GM21447 (cell line): ENCODE data around the gene SLC25A13.
A peak's percentile ranks its signal among the peaks of the same experiment; 100 is the strongest.
"Not testable (repeated sequence)": the region's sequence is repeated elsewhere in the genome, so short reads cannot be mapped to it uniquely, and the experiment has no call there.

Source experiments
- ATAC-seq: cut with Tn5 transposase; IDR thresholded peaks from one replicate; pipeline ENCODE4 v1.9.1; 2021; ENCODE audit not compliant: unreplicated experiment

Gene SLC25A13

DNA sequence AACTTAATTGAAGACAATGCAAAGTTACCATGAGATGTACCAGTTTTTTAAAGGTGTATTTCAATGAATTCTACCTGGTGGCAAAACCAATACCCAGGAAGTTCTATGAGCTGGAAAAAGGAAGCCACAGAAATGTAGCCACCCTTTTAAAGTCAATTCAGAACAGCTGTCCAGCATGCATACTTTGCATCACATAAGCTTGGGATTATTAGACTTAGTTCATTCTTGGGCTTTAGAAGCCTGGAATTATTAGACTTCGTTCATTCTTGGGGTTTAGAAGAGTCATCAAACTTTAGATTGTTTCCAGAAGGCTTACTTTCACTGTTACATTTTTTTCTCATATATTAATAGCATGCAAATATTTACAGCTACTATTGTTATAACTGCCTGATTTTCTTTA, 20.9 kb downstream of the SLC25A13 start:
- ATAC-seq: no peak

DNA sequence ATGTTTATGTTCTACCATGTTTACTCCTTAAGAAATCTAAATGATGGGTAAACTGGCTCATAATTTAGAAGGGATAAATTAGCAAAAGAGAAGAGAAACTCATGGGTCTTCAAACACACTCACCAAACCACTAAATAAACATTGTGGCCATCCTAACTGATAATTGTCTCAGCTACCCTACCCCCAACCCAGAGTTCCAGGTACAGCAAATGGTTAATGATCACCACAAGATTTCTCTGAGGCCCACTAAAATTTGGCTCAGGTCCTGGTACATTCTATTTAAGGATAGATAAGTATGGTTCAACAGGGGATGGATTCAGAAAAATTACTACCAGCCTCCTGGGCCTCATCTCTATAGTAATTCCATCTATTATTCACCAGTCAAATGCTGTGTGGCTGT, 21.4 kb downstream of the SLC25A13 start:
- no peak for ATAC-seq

DNA sequence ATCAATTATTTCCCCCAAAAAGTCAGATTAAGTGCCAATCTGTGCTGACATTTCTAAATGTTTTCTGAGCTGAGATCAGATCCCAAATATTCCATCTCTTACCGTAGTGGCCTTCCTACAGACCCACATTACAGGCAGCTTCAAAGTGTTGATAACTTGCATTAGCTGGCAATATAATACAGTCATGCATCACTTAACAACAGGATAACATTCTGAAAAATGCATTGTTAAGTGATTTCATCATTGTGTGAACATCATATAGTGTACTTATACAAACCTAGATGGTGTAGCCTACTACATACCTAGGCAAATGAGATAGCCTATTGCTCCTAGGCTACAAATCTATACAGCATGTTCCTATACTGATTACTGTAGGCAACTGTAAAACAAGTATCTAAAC, 22.4 kb downstream of the SLC25A13 start:
- no peak for ATAC-seq

DNA sequence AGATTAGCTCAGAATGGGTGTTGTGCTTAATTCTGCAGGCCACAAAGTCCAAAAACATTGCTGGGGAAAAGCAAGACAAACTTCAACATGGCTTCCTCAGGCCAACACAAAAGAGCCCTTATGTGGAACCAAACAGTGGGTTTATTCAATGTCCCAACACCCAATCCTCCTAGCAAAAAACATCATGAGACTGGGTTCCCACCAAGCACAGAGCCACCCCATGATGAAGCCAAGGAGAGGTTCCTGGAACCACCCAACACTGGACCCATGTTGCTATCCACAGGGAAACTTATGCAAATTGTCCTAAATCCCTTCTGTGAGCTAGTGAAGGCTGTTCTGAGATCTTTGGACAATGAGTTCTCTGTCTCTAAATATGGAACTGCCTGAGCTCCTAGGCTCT, 24.0 kb downstream of the SLC25A13 start:
- ATAC-seq: no peak

DNA sequence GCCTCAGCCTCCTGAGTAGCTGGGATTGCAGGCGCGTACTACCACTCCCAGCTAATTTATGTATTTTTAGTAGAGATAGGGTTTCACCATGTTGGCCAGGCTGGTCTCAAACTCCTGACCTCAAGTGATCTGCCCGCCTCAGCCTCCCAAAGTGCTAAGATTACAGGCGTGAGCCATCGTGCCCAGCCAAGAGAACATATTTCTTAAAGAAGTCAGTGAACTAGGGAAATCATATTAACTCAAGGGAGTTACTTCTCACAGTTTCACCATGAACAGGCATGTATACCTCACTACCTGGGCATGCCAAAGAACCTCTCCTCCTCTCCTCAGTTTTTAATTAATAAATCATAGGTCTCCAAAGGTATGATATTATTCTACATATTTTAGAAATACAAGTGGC, 24.5 kb downstream of the SLC25A13 start:
- not testable (repeated sequence) for ATAC-seq

DNA sequence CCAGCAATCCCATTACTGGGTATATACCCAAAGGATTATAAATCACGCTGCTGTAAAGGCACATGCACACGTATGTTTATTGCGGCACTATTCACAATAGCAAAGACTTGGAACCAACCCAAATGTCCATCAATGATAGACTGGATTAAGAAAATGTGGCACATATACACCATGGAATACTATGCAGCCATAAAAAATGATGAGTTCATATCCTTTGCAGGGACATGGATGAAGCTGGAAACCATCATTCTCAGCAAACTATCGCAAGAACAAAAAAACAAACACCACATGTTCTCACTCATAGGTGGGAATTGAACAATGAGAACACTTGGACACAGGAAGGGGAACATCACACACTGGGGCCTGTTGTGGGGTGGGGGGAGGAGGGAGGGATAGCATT, 28.0 kb downstream of the SLC25A13 start:
- not testable (repeated sequence) for ATAC-seq

DNA sequence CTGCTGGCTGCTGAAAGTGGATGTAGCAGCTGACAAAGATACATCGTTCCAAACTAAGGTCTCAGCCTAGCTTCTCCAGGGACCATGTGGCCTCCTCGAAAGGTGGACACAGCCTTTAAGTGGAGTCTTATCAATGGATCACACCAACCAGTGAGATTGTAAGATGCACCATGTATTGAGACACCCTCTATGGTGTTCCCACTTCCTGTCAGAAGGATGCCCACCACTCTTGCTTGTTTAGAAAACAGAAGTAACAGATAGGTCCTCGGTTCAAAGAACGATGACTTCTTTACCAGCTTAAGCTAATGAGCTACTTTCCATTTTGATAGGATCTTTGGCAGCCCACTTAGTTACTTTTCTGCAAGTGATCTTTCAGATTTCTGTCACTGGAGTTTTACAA, 34.3 kb downstream of the SLC25A13 start:
- ATAC-seq: no peak

DNA sequence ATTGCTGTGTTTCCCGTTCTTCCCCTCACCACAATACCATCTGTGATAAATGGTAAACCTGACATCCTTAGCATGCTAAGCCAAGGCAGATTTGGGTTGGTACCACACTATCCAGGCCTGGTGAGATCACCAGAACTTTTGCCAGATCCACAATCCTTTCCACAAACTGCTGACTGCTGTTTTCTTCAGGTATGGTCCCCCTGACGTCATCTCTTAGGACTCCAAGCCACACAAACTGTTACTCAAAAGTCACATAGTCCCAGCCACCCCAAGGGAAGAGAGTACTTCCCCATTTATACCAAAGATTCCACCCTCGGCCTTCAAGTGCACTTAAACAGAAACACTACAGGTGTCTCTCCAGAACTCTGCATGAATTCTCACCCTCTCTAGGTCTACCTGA, 34.8 kb downstream of the SLC25A13 start:
- peak; percentile 44 for ATAC-seq

DNA sequence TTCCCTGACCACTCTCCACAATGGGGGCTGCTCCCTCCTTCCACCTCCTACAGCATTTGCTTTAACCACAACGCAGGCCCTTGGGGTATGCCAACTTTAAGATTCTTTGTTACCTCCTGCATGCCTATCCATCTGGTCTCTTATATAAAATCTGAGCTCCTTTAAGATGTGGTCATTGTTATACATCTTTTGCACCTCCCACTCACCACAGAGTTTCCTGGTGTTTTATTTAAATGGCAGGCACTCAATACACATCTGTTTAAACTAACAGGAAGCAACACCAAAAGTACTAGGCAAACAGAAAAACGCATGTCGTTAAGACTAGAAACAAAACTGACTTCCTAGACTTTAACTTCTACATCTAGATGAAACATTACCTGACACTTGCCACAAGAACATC, 36.3 kb downstream of the SLC25A13 start:
- peak; percentile 75 for ATAC-seq

DNA sequence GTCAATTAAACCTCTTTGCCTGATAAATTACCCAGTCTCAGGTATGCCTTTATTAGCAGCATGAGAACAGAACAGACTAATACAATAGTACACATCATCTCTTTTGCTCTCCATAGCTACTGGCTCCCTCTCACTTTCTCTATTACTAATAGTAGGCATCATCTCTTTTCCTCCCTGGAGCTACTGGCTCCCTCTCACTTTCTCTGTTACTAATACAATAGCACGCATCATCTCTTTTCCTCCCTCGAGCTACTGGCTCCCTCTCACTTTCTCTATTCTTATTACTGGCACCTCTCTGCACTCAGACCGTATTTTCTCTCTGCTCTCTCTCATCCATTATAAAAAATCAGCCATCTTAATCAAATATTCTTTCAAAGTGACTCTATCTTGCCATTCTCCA, 37.1 kb downstream of the SLC25A13 start:
- ATAC-seq: peak; percentile 41

DNA sequence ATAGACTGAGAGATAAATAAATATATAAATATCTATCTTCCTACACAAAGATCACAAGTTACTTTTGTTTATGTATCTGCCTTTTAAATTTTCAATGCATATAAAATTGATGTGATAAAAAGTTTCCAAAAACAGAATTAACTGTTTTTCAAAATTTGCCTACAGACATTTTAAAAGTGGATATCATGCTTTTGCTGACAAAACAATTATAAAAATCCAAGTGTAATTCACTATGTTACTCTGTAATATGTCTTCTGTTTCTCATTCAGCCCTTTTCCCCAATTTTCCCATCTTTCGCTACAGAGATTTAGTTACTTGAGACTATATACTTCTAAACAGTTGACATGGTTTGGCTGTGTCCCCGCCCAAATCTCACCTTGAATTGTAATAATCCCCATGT, 37.7 kb downstream of the SLC25A13 start:
- no peak for ATAC-seq

DNA sequence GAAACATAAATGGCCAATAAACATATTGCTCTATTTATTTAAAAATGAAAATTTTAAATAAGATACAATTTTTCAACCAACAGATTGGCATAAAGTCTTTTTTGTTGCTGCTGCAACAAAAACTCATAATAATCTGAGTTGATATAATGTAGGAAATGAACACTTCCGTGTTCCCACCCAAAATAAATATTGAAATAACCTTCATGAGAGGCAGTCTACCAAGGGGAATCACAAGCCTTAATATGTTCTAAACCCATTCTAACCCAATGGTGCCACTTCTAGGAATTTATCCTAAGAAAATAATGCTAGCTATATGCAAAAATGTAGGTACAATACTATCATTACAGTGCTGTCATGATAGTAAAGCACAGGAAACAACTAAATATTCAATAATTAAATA, 39.1 kb downstream of the SLC25A13 start:
- no peak for ATAC-seq

DNA sequence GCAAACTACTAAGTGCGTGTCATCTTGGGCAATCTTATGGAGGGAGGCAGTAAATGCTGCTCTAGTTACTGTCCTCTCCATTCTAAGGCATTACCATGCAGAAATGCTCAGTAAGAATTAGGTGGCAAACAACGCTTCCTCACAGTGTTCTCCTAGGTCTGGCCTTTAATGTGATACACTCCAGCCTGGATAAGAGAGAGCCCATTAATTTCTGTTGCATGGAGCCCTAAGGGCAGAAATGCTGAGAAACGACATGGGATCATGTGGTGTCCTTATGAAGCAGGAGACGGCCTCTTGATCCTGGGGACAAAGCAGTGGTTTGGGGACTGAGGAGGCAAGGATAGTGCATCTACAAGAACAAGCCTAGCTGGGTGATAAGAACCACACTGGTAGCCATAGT, 44.0 kb downstream of the SLC25A13 start:
- no peak for ATAC-seq

DNA sequence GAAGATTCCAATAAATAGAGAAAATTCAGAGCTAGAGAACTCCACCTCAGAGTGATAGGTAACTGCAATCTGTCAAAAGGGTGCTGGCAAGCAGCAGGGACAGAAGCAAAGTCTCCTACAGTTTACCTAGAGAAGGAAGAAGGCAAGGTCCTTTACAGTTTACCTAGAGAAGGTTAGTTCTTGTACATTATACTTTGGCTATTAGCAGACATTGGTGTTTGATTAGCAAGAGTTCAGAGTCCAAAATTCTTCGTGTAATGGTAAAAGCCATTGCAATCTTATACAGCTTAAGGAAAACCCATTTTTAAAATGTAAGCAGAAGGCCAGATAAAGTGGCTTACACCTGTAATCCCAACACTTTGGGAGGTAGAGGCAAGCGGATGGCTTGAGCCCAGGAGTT, 45.9 kb downstream of the SLC25A13 start:
- no peak for ATAC-seq

DNA sequence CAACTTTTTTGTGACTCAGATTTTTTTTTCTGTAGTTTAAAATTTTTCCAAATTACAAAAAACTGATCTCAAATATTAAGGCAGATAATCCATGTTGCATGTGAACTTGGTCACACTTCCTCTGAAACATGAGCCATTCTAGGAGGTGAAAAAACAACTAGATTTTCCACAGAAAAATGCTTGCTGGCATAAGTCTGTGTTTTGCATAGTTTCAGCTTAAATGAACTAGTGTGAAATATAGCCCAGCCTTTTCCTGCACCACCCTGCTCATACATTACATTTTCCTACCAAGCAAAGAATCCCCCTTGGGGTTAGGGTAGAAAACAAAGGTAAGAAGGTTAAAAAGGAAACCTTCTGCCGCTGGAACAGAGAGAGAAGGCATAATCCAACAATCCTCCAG, 48.2 kb downstream of the SLC25A13 start:
- ATAC-seq: no peak

DNA sequence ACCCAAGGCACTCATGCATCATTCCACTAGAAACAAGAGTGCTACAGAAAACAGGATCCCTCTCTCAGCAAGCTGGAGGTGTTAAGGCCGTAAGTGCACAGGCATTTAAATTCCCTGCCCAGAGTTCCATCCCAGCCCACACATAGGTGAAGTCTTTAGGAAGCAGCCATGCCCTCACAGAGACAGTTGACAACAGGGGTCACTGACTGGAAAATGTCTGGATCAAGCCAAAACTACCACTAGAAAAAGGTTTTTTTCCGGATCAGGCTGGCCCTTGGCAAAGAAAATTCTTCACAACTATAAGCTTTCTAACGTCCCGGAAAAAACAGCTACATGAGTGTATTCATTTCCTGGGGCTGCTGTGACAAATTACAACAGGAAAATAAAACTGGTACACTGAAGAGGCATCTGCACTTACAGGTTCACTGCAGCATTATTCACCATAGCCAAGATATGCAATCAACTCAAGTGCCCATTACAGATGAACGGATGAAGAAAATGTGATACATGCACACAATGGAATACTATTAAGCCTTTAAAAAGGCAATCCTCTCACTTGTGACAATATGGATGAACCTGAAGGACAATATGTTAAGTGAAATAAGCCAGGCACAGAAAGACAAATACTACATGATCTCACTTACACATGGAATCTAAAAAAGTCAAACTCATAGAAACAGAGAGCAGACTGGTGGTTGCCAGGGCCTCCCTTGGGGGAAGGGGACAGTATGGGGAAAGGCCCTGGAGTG, 52.5 kb downstream of the SLC25A13 start:
- ATAC-seq: no peak

DNA sequence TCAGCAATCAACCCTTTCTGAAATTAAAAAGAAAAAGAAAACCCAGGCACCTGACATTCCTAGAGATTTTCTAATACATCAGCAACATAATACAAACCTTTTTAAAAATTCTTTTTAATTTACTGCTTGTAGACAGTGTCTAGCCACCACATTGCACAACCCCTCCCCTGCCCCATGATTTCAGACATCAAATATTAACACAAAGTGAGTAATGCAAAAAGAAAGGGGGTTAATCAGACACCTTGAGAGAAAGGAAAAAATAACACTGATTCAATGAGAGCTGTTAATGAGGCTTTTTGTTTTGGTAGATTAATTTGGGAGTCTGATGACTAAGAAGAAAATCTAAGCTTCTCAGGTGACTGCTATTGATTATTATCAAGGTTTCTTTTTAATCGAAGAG, 55.3 kb downstream of the SLC25A13 start:
- ATAC-seq: no peak

DNA sequence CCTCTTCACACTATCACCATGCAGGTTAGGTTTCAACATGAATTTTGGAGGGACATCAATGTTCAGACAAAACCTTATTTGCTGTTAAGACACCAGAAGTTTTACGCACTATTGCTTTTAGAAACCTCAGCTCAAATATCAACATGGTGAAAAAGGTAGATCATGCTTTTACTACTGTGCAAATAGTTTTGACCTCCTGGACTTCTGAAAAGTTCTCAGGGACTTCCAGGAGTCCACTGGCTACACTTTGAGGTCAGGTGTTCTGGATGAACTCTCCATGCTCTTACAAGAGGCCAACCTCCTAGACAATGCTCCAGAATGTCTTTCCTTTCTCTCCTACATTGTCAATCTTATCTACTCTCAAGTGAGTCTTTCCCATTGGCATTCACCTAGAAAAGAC, 55.9 kb downstream of the SLC25A13 start:
- no peak for ATAC-seq

DNA sequence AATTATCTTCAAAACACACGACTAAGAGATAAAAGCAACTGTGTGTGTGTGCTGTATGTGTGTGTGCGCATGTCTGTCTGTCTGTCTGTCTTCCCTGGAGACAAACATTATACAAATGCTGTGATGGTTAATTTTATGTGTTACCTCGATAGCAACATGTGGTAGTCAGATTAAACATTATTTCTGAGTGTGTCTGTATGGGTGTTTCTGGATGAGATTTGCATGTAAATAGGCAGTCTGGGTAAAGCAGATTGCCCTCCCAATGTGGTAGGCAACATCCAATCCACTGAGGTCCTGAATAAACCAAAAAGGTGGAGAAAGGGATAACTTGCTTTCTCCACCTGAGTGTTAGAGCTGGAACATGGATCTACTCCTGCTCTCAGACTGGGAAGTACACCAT, 67.9 kb downstream of the SLC25A13 start:
- ATAC-seq: no peak

DNA sequence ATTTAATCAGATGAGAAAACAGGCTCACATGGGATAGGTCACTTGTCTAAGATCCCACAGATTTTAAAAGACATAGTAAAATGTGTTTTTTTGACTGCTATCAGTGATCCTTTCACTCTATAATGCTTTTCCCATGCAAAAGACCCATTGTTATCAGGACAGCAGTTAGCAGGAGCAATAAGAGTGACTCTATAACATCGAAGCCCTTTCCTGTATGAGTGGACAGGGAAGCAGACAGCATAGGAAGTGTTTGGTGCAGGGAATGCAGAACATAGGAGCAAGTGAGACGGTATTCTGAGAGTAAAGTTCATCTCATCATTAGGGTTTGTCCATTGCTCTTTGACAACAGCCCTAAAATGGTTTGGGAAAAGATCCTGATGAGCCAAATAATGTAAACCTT, 68.5 kb downstream of the SLC25A13 start:
- ATAC-seq: no peak

DNA sequence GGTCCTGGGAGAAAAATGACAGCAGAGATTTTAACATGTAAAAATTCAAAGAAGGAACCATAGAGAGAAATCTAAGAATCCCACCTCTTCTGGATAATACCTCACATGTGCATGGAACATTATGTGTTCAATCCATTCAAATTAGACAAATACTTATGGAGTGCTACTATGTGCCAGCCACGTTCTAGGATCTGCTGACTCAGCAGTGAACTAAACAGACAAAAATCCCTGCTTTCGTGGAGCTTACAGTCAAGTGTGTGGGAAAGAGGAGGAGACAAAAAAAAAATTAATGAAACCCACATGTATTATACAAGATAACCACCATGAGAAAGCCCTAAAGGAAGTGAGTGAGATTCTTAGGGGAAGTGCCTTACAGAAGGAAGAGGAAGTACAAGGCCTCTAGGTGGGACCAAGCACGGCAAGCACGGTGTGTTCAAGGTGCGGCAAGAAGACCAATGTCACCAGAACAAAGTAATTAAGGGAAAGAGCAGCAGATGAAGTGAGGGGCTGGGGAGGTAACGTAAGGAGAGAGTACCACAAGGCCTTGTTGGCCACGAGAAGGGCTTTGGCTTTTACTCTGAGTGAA, 71.0 kb downstream of the SLC25A13 start:
- no peak for ATAC-seq

DNA sequence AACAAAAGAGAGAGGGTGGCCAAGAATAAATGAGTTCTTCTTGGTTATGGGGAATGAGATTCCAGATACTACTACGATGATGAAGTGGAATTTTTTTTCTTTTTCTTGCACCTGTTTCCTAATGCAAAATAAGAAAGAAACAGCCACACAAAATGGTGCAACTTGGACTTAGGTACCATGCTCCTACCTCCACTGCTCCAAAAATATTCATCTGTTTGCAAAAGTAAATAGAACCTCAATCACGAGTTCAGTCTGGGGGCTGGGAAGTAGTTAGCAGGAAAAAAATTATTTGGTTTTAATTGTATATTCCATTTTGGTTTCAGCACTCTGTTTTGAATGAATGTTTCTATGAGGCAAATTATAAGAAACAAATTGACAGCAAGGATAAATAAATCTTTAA, 73.5 kb downstream of the SLC25A13 start:
- ATAC-seq: no peak

DNA sequence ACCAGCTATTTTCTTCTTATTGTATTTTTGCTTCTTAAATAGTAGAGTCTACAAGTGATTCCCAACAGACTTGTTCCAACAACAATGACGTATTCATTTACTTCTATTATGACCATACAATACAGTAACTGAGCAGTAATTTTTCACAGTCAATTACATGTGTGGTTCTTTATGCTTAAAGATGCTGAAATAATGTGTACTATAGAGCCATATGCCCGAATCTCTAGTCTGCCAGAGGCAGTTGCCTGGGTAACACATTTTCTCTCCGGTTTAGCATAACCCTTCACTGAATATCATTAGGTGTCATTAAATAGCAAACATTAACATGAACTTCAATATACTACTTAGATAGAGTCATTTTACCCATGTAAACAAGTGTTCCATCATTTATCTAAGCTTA, 75.0 kb downstream of the SLC25A13 start:
- ATAC-seq: no peak
